MM.1S (cell line): Measurements from ENCODE around the gene STEAP4.

ENCODE experiments used
- DNase-seq: peaks from one replicate; pipeline ENCODE4 v3.0.0-alpha.2; 2015
- H2AFZ ChIP-seq: fragments of 300-600 bp; sonication (generic); 2 replicates; pipeline ENCODE4 v1.6.0; 2016; ENCODE audit warnings: antibody characterized with exemption, low read length
- H3F3A ChIP-seq: fragments of 300-600 bp; sonication (generic); 2 replicates; pipeline ENCODE4 v1.6.1; 2016; ENCODE audit warnings: mild to moderate bottlenecking, antibody characterized with exemption, low read length, moderate library complexity, mixed read lengths; ENCODE audit not compliant: insufficient read depth
- H3K27ac ChIP-seq: fragments of 300-600 bp; sonication (generic); 2 replicates; pipeline ENCODE4 v1.5.1; 2016; ENCODE audit warnings: mild to moderate bottlenecking, low read length
- H3K27me3 ChIP-seq: fragments of 300-600 bp; sonication (generic); replicated peaks from 2 replicates; pipeline ENCODE4 v1.6.0; 2016; ENCODE audit warnings: low read length; ENCODE audit not compliant: insufficient read depth
- H3K36me3 ChIP-seq: fragments of 300-600 bp; sonication (generic); replicated peaks from 2 replicates; pipeline ENCODE4 v1.6.1; 2016; ENCODE audit warnings: mild to moderate bottlenecking, low read length, mixed read lengths; ENCODE audit not compliant: insufficient read depth
- H3K4me1 ChIP-seq: fragments of 300-600 bp; sonication (generic); 2 replicates; pipeline ENCODE4 v1.6.1; 2016; ENCODE audit warnings: low read length, mixed read lengths
- H3K4me2 ChIP-seq: fragments of 300-600 bp; sonication (generic); 2 replicates; pipeline ENCODE4 v1.6.0; 2016; ENCODE audit warnings: low read depth, low read length
- H3K4me3 ChIP-seq: fragments of 300-600 bp; sonication (generic); 2 replicates; pipeline ENCODE4 v1.5.1; 2016; ENCODE audit warnings: low read length, mixed read lengths
- H3K79me2 ChIP-seq: fragments of 300-600 bp; sonication (generic); 2 replicates; pipeline ENCODE4 v1.6.1; 2016; ENCODE audit warnings: mixed run types, low read length, mixed read lengths
- H3K9ac ChIP-seq: fragments of 300-600 bp; sonication (generic); 2 replicates; pipeline ENCODE4 v1.6.1; 2016; ENCODE audit warnings: low read length, mixed read lengths
- H3K9me2 ChIP-seq: fragments of 300-600 bp; sonication (generic); replicated peaks from 2 replicates; pipeline ENCODE4 v1.6.1; 2016; ENCODE audit warnings: mild to moderate bottlenecking, low read length, mixed read lengths; ENCODE audit not compliant: insufficient read depth
- H3K9me3 ChIP-seq: fragments of 300-600 bp; sonication (generic); replicated peaks from 2 replicates; pipeline ENCODE4 v1.6.1; 2016; ENCODE audit warnings: mild to moderate bottlenecking, low read length, mixed read lengths; ENCODE audit not compliant: insufficient read depth
- H4K20me1 ChIP-seq: fragments of 300-600 bp; sonication (generic); 2 replicates; pipeline ENCODE4 v1.6.1; 2016; ENCODE audit warnings: mild to moderate bottlenecking, low read length, moderate library complexity, mixed read lengths; ENCODE audit not compliant: insufficient read depth
- EZH2 ChIP-seq: fragments of 300-600 bp; sonication (generic); optimal IDR thresholded peaks from 2 replicates; pipeline ENCODE3; 2017; ENCODE audit warnings: low read depth, mild to moderate bottlenecking, antibody characterized with exemption, low read length, mixed read lengths
- EZH2phosphoT487 ChIP-seq: fragments of 300-600 bp; sonication (generic); IDR thresholded peaks from 2 replicates; pipeline ENCODE4 v1.6.1; 2018; ENCODE audit warnings: antibody characterized with exemption, low read length
- TF ChIP-seq, protein P1 (sequence below): fragments of 300-600 bp; sonication (generic); IDR thresholded peaks from 2 replicates; pipeline ENCODE4 v1.5.1; 2016; ENCODE audit warnings: antibody characterized with exemption, low read length, mixed read lengths

Gene STEAP4

GRCh38 chr7:88281749-88282148 lies 24.9 kb downstream of the STEAP4 start:
- Histone ChIP-seq H3F3A (no peaks in the 10 kb centered on the region), H4K20me1 (no peaks in the 10 kb centered on the region), H3K4me1 (no peaks in the 10 kb centered on the region), H3K4me3 (no peak overlapping the region), H3K36me3 (no peaks in the 10 kb centered on the region), H2AFZ (no peak overlapping the region), H3K9ac (no peak overlapping the region), H3K9me2 (no peaks in the 10 kb centered on the region), H3K4me2 (no peak overlapping the region), H3K27ac (no peak overlapping the region), H3K79me2 (no peaks in the 10 kb centered on the region), H3K27me3 (no peaks in the 10 kb centered on the region), H3K9me3 (no peaks in the 10 kb centered on the region)
- no peak for DNase-seq
- TF ChIP-seq EZH2phosphoT487, result no peak
- TF ChIP-seq, protein P1, sequence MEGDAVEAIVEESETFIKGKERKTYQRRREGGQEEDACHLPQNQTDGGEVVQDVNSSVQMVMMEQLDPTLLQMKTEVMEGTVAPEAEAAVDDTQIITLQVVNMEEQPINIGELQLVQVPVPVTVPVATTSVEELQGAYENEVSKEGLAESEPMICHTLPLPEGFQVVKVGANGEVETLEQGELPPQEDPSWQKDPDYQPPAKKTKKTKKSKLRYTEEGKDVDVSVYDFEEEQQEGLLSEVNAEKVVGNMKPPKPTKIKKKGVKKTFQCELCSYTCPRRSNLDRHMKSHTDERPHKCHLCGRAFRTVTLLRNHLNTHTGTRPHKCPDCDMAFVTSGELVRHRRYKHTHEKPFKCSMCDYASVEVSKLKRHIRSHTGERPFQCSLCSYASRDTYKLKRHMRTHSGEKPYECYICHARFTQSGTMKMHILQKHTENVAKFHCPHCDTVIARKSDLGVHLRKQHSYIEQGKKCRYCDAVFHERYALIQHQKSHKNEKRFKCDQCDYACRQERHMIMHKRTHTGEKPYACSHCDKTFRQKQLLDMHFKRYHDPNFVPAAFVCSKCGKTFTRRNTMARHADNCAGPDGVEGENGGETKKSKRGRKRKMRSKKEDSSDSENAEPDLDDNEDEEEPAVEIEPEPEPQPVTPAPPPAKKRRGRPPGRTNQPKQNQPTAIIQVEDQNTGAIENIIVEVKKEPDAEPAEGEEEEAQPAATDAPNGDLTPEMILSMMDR, result no peak
- no peak for TF ChIP-seq EZH2

- H3K36me3 ChIP-seq, result no peaks in the 10 kb centered on the region
- no peaks in the 10 kb centered on the region for H3K4me1 ChIP-seq
- no peaks in the 10 kb centered on the region for H3K9me3 ChIP-seq
- no peak for TF ChIP-seq EZH2
- TF ChIP-seq, protein P1, result no peak
- no peak for TF ChIP-seq EZH2phosphoT487
- H3F3A ChIP-seq, result no peaks in the 10 kb centered on the region
- no peak overlapping the region for H3K4me2 ChIP-seq
- H3K27me3 ChIP-seq, result no peaks in the 10 kb centered on the region
- no peak overlapping the region for H3K4me3 ChIP-seq
- H3K9ac ChIP-seq, result no peak overlapping the region
- H4K20me1 ChIP-seq, result no peaks in the 10 kb centered on the region
- no peak for DNase-seq
- H2AFZ ChIP-seq, result no peak overlapping the region
- no peak overlapping the region for H3K27ac ChIP-seq
- no peaks in the 10 kb centered on the region for H3K79me2 ChIP-seq
- H3K9me2 ChIP-seq, result no peaks in the 10 kb centered on the region
Measured at GRCh38 chr7:88280801-88281200, 25.9 kb downstream of the STEAP4 start.

GRCh38 chr7:88279323-88279722 lies 27.4 kb downstream of the STEAP4 start:
- Histone ChIP-seq H3K4me2 (no peak overlapping the region), H3K27ac (no peak overlapping the region), H3F3A (no peaks in the 10 kb centered on the region), H3K4me3 (no peak overlapping the region), H2AFZ (no peak overlapping the region), H3K9ac (no peak overlapping the region), H3K9me3 (no peaks in the 10 kb centered on the region), H3K36me3 (no peaks in the 10 kb centered on the region), H3K27me3 (no peaks in the 10 kb centered on the region), H3K79me2 (no peaks in the 10 kb centered on the region), H3K4me1 (no peaks in the 10 kb centered on the region), H4K20me1 (no peaks in the 10 kb centered on the region), H3K9me2 (no peaks in the 10 kb centered on the region)
- no peak for TF ChIP-seq EZH2
- DNase-seq, result no peak

GRCh38 chr7:88278881-88279280 lies 27.8 kb downstream of the STEAP4 start:
- no peaks in the 10 kb centered on the region for H3K9me3 ChIP-seq
- H2AFZ ChIP-seq, result no peak overlapping the region
- H4K20me1 ChIP-seq, result no peaks in the 10 kb centered on the region
- H3K36me3 ChIP-seq, result no peaks in the 10 kb centered on the region
- H3K4me1 ChIP-seq, result no peaks in the 10 kb centered on the region
- DNase-seq, result no peak
- H3K4me3 ChIP-seq, result no peak overlapping the region
- H3K27me3 ChIP-seq, result no peaks in the 10 kb centered on the region
- no peak overlapping the region for H3K27ac ChIP-seq
- H3K9ac ChIP-seq, result no peak overlapping the region
- H3K4me2 ChIP-seq, result no peak overlapping the region
- no peaks in the 10 kb centered on the region for H3K9me2 ChIP-seq
- H3F3A ChIP-seq, result no peaks in the 10 kb centered on the region
- H3K79me2 ChIP-seq, result no peaks in the 10 kb centered on the region
- TF ChIP-seq, protein P1, result no peak
- no peak for TF ChIP-seq EZH2
- no peak for TF ChIP-seq EZH2phosphoT487
